Upper lobe of right lung (tissue), 1 donor: ENCODE measurements around the gene FGFR2. TPM values are rescaled to one million over a fixed set of nuclear protein-coding genes. Genes with fewer than 3 reads are reported as not detected.

Source experiments
- ATAC-seq: fragments of 200-7000 bp; cut with Tn5 transposase; one replicate; pipeline ENCODE4 v1.9.1; 2020; ENCODE audit warnings: mild to moderate bottlenecking, moderate library complexity
- DNase-seq: peaks from one replicate; pipeline ENCODE4 v3.0.0-alpha.2; 2020
- H3K27ac ChIP-seq: fragments of 200-600 bp; one replicate; pipeline ENCODE4 v1.8.0; 2022
- H3K27me3 ChIP-seq: fragments of 200-600 bp; one replicate; pipeline ENCODE4 v1.8.0; 2022; ENCODE audit warnings: mild to moderate bottlenecking
- H3K36me3 ChIP-seq: fragments of 200-600 bp; one replicate; pipeline ENCODE4 v1.8.0; 2022
- H3K4me1 ChIP-seq: fragments of 200-600 bp; one replicate; pipeline ENCODE4 v1.8.0; 2022
- H3K4me3 ChIP-seq: fragments of 200-600 bp; one replicate; pipeline ENCODE4 v1.8.0; 2022; ENCODE audit warnings: mild to moderate bottlenecking
- H3K9me3 ChIP-seq: fragments of 200-600 bp; one replicate; pipeline ENCODE4 v1.8.0; 2022
- intact Hi-C: fragments of 100-400 bp; cut with DNase I; formaldehyde crosslinking; loops from one replicate; pipeline ENCODE4 v1.11.0; 2022
- total RNA-seq: library from RNA; stranded (reverse); fragmentation: NEBNext Ultra II Directional; extraction: Animal tissue kit (Norgen Biotek cat#: 25700); gene quantifications from one replicate; pipeline ENCODE4 v1.2.1, GENCODE V29; 2021
- TF ChIP-seq, protein P1 (sequence below): fragments of 200-600 bp; IDR thresholded peaks from one replicate; pipeline ENCODE4 v1.8.0; 2022; ENCODE audit warnings: antibody characterized with exemption
- donor health status: DM: no; HTN: yes; CAD: no; lungs with severe emphysema.

Gene FGFR2
- total RNA-seq, 1 donor from 2014 or later: 58.7 TPM

- no peak for ATAC-seq
- Histone ChIP-seq H3K27ac (no peak overlapping the region), H3K36me3 (no peaks in the 10 kb centered on the region), H3K4me3 (no peak overlapping the region), H3K4me1 (peaks cover 13% of the 10 kb centered on the region), H3K9me3 (no peaks in the 10 kb centered on the region), H3K27me3 (no peaks in the 10 kb centered on the region)
- DNase-seq: no peak
- intact Hi-C loops: no loop called here
- TF ChIP-seq, protein P1, sequence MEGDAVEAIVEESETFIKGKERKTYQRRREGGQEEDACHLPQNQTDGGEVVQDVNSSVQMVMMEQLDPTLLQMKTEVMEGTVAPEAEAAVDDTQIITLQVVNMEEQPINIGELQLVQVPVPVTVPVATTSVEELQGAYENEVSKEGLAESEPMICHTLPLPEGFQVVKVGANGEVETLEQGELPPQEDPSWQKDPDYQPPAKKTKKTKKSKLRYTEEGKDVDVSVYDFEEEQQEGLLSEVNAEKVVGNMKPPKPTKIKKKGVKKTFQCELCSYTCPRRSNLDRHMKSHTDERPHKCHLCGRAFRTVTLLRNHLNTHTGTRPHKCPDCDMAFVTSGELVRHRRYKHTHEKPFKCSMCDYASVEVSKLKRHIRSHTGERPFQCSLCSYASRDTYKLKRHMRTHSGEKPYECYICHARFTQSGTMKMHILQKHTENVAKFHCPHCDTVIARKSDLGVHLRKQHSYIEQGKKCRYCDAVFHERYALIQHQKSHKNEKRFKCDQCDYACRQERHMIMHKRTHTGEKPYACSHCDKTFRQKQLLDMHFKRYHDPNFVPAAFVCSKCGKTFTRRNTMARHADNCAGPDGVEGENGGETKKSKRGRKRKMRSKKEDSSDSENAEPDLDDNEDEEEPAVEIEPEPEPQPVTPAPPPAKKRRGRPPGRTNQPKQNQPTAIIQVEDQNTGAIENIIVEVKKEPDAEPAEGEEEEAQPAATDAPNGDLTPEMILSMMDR: no peak
These were observed 20.7 kb downstream of the FGFR2 start for GRCh38 chr10:121577568-121577967.

DNA sequence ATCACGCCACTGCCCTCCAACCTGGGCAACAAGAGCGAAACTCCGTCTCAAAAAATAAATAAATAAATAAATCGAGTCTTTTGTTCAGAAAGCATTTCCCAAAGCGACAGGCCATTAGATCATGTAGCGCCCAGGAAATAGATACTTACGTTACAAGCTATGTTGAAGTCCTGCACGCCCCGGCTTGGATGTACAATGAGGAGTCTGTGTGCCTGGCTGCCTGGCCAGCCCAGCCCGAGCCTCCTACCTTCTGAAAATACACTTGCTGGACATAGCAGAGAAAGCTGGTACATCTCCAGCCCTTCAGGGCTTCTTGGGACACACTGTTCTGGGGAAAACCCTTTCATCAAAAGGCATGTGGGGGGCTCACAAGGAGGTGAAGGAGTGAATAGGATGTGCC, 22.1 kb downstream of the FGFR2 start:
- Histone ChIP-seq H3K27ac (no peak overlapping the region), H3K36me3 (no peaks in the 10 kb centered on the region), H3K4me3 (no peak overlapping the region), H3K27me3 (no peaks in the 10 kb centered on the region), H3K4me1 (peaks cover 13% of the 10 kb centered on the region), H3K9me3 (no peaks in the 10 kb centered on the region)
- ATAC-seq: no peak
- intact Hi-C loops: no loop called here
- TF ChIP-seq, protein P1: no peak
- DNase-seq: no peak

GRCh38 chr10:121574519-121575166, 23.6 kb downstream of the FGFR2 start:
- no peak for DNase-seq
- TF ChIP-seq, protein P1: no peak
- no peak overlapping the region for H3K4me3 ChIP-seq
- peak overlapping the region; percentile 3 for H3K27ac ChIP-seq
- no peaks in the 10 kb centered on the region for H3K27me3 ChIP-seq
- H3K4me1 ChIP-seq: peaks cover 13% of the 10 kb centered on the region
- intact Hi-C loops: no loop called here
- no peaks in the 10 kb centered on the region for H3K9me3 ChIP-seq
- ATAC-seq: no peak
- H3K36me3 ChIP-seq: no peaks in the 10 kb centered on the region

- Histone ChIP-seq H3K4me3 (no peak overlapping the region), H3K36me3 (no peaks in the 10 kb centered on the region), H3K9me3 (no peaks in the 10 kb centered on the region), H3K4me1 (peaks cover 6% of the 10 kb centered on the region), H3K27ac (no peak overlapping the region), H3K27me3 (no peaks in the 10 kb centered on the region)
- no peak for DNase-seq
- intact Hi-C loops: no loop called here
- no peak for ATAC-seq
- TF ChIP-seq, protein P1: no peak
These were observed 24.7 kb downstream of the FGFR2 start for GRCh38 chr10:121573538-121573941.

GRCh38 chr10:121572859-121573537, 25.2 kb downstream of the FGFR2 start:
- no peaks in the 10 kb centered on the region for H3K36me3 ChIP-seq
- peak; percentile 38 for ATAC-seq
- H3K27ac ChIP-seq: no peak overlapping the region
- DNase-seq: no peak
- H3K4me3 ChIP-seq: no peak overlapping the region
- intact Hi-C loops: no loop called here
- H3K27me3 ChIP-seq: no peaks in the 10 kb centered on the region
- TF ChIP-seq, protein P1: no peak
- H3K4me1 ChIP-seq: peaks cover 6% of the 10 kb centered on the region
- no peaks in the 10 kb centered on the region for H3K9me3 ChIP-seq
